ENCODE measurements around the gene VRK3. TPM values are rescaled to one million over a fixed set of nuclear protein-coding genes. Genes with fewer than 3 reads are reported as not detected.
"Not testable (repeated sequence)": the region's sequence is repeated elsewhere in the genome, so short reads cannot be mapped to it uniquely, and the experiment has no call there.

Gene VRK3
- total RNA-seq, 1 experiment from 2014 or later, result 62.5 TPM

- peaks cover 5% of the 10 kb centered on the region; the same call in 1 of the 2 replicates for H3K36me3 ChIP-seq (ENCODE audit: low read depth)
- no peak overlapping the region for H3K4me3 ChIP-seq
- H2AFZ ChIP-seq, result no peak overlapping the region
- no peak overlapping the region for H3K4me2 ChIP-seq
- no peaks in the 10 kb centered on the region for H3K27me3 ChIP-seq (ENCODE audit: insufficient read depth, low read depth)
- DNase-seq, result no peak
- no peaks in the 10 kb centered on the region for H3K4me1 ChIP-seq (replicated peaks; ENCODE audit: insufficient read depth)
- H3K79me2 ChIP-seq (ENCODE audit: low read depth), result no peaks in the 10 kb centered on the region
- H3K9me2 ChIP-seq (ENCODE audit: insufficient read depth), result no peaks in the 10 kb centered on the region
- intact Hi-C loops (cut with micrococcal nuclease; ENCODE audit: unreplicated experiment), result no loop called here
- POLR2A ChIA-PET (ENCODE audit: unreplicated experiment), result interaction anchor here (0.7 kb wide), 1 partner anchor 462 kb away, joined by 7 read pairs; no protein-coding TSS in a partner anchor
- no peaks in the 10 kb centered on the region for H4K20me1 ChIP-seq (ENCODE audit: insufficient read depth)
- no peak overlapping the region for H3K27ac ChIP-seq
- TF ChIP-seq CTCF (conservative IDR thresholded peaks at IDR 0.05) (no peak), EZH2 (IDR thresholded peaks at IDR 0.05; ENCODE audit: low read depth) (no peak)
- CTCF ChIA-PET, result no interaction called here
- no TSS peak for BruUV-seq (replicated peaks)
- peaks cover 13% of the 10 kb centered on the region; the same call in 1 of the 2 replicates for H3F3A ChIP-seq (ENCODE audit: insufficient read depth, low read depth)
- H3K9me3 ChIP-seq (ENCODE audit: insufficient read depth, low read depth), result peaks cover 43% of the 10 kb centered on the region
These were observed 26.8 kb upstream of the VRK3 start for GRCh38 chr19:50051964-50052363.

- H3K9me2 ChIP-seq (ENCODE audit: insufficient read depth); H3K4me1 ChIP-seq (replicated peaks; ENCODE audit: insufficient read depth); H3K79me2 ChIP-seq (ENCODE audit: low read depth); H4K20me1 ChIP-seq (ENCODE audit: insufficient read depth); H2AFZ ChIP-seq; DNase-seq; H3K4me2 ChIP-seq; H3K4me3 ChIP-seq; H3K27me3 ChIP-seq (ENCODE audit: insufficient read depth, low read depth); intact Hi-C loops (cut with micrococcal nuclease; ENCODE audit: unreplicated experiment); CTCF ChIA-PET; H3K27ac ChIP-seq; BruUV-seq (replicated peaks): not testable (repeated sequence)
- Histone ChIP-seq H3F3A (ENCODE audit: insufficient read depth, low read depth) (peaks cover 17% of the 10 kb centered on the region; the same call in 1 of the 2 replicates), H3K9me3 (ENCODE audit: insufficient read depth, low read depth) (peaks cover 49% of the 10 kb centered on the region), H3K36me3 (ENCODE audit: low read depth) (peaks cover 11% of the 10 kb centered on the region)
- POLR2A ChIA-PET (ENCODE audit: unreplicated experiment), result interaction anchor here (0.7 kb wide), 1 partner anchor 461 kb away, joined by 7 read pairs; no protein-coding TSS in a partner anchor
These were observed 26.2 kb upstream of the VRK3 start for GRCh38 chr19:50051228-50051895.

DNA sequence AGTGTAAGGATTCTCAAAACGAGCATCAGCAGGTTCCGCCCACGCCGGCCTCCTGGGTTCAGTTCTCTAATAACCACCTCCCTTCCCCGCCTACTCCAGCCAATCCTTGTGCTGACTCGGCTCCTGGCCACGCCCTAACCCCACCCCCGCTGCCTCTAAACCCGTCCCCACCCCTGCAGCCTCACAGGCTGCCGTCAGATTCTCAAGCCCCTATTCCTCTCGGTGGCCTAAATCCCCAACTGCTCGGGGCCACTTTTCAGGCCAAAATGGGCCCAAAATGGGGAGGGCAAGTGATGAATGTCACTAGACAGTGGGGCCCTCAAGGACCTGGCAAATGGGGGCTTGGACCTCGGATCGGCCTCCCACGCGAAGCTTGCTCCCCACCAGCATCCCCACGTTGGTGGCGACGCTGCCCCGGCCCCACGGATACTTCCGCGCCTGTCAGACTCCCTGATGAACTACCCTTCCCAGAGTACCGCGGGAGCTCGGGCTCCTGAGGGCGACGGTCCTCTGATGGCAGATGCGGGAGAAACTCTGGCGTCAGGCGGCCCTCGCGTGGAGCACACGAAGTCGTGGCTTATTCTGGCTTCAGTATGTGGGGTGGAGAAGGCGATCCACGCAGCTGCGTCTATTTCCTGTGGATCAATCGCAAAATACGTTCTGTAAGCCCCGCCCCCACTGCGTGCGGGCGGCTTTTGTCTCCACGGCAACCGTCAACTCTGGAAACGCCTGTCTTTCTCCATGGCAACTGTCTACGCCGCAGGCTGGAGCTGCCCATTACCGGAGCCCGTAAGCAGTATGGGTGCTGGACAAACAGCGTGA is 25.4 kb upstream of the VRK3 start:
- no peak overlapping the region for H2AFZ ChIP-seq
- CTCF ChIA-PET, result no interaction called here
- peaks cover 18% of the 10 kb centered on the region for H3K36me3 ChIP-seq (ENCODE audit: low read depth)
- POLR2A ChIA-PET (ENCODE audit: unreplicated experiment), result no interaction called here
- no peaks in the 10 kb centered on the region for H3K9me2 ChIP-seq (ENCODE audit: insufficient read depth)
- no peak for DNase-seq
- intact Hi-C loops (cut with micrococcal nuclease; ENCODE audit: unreplicated experiment), result no loop called here
- H3K4me2 ChIP-seq, result no peak overlapping the region
- BruUV-seq (replicated peaks), result no TSS peak
- H3K9me3 ChIP-seq (ENCODE audit: insufficient read depth, low read depth), result peaks cover 56% of the 10 kb centered on the region
- no peaks in the 10 kb centered on the region for H3K79me2 ChIP-seq (ENCODE audit: low read depth)
- H3K4me3 ChIP-seq, result no peak overlapping the region
- H3F3A ChIP-seq (ENCODE audit: insufficient read depth, low read depth), result peaks cover 17% of the 10 kb centered on the region; the same call in 1 of the 2 replicates
- TF ChIP-seq EZH2 (IDR thresholded peaks at IDR 0.05; ENCODE audit: low read depth) (no peak), CTCF (conservative IDR thresholded peaks at IDR 0.05) (no peak)
- no peaks in the 10 kb centered on the region for H3K4me1 ChIP-seq (replicated peaks; ENCODE audit: insufficient read depth)
- no peak overlapping the region for H3K27ac ChIP-seq
- no peaks in the 10 kb centered on the region for H3K27me3 ChIP-seq (ENCODE audit: insufficient read depth, low read depth)
- H4K20me1 ChIP-seq (ENCODE audit: insufficient read depth), result no peaks in the 10 kb centered on the region

Data from PC-9 (cell line).